NCI-H1092 treated with DMSO at 0.1 percent for 48 hours (cell line): Measurements from ENCODE around the gene NFIX.

Source experiments
- DNase-seq: peaks from one replicate; lab custom pipeline; 2025; lab: John Stamatoyannopoulos, UW

NFIX gene

GRCh38 chr19:13037161-13037560 is 41.9 kb downstream of the NFIX start:
- no peak for DNase-seq

GRCh38 chr19:13037731-13038130 is 42.5 kb downstream of the NFIX start:
- DNase-seq: no peak

GRCh38 chr19:13038306-13039210 is 43.3 kb downstream of the NFIX start:
- no peak for DNase-seq

DNA sequence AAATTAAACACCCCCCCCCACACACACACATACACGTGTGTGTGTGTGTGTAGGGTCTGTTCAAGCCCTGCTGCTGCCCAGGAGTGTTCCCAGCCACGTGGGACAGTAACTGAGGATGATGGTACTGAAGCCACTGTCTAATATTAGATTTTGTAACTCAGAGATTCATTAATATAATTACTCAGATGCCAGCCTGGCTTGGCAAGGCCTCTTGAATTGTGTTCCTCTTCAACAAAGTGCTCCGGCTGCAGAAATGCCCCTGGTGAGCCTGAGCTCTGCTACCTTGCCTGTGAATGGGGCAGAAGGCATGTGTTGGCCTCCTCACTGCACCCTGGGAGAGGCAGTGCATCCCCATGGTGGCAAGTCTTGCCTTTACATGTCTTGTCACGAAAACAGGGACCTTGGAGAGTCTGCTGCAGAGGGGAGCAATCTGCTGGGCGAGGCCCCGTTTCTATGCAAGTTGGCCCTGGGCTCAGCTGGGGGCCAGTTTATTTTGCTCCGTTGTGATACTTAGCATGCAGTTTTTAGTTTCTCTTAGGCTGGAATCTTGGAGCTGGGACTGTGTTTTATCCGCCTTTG is 44.0 kb downstream of the NFIX start:
- no peak for DNase-seq

- no peak for DNase-seq
These were observed 45.1 kb downstream of the NFIX start for GRCh38 chr19:13040232-13040947.

GRCh38 chr19:13040948-13041292 is 45.6 kb downstream of the NFIX start:
- no peak for DNase-seq

GRCh38 chr19:13042443-13043130 is 47.3 kb downstream of the NFIX start:
- no peak for DNase-seq

DNA sequence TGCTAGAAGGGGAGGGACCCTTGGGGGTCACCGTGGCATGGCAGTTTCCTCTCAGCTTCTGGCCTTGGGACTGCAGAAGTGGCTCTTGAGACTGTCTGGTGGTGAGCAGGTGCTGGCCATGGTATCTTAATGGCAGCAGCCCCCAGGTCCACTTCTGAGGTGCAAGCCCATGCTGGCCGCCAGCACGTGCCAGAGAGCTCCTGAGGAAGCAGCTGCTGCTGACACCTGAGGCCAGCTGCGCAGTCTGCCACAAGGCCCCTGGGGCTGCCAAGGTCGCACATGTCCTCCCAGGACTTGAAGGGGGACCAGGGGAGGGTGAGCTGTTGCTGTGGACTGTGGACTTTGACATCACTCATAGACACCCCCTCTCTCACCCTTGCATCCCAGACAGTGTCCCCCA is 48.0 kb downstream of the NFIX start:
- DNase-seq: no peak

DNA sequence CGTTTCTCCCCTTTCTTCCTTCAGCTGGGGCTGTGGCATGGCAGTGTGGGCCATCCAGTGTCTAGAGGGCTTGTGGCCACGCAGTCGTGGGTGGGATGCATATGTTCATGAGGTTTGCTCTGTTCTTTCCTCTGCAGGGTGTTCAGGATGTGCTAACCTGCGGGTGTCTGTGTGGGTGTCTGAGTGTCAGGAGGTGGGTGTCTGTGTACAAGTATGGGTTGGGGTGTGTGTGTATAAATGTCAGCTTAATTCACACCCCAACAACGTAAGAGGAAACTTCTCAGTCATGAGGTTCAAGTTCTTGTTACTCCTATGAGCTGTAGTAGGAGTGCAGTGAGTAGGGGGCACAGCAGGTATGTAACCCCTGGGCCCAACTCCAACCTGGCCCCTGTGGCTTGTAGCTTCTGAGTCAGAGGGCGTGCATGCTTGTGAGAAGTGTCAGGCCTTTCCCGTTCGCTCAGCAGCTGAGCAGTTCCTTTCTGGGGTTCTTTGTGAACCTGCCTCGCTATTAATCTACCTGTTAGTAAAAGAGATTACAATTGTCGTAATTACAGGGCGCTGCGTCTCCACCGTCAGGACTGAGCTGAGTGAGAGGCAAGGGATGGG is 49.1 kb downstream of the NFIX start:
- no peak for DNase-seq

DNA sequence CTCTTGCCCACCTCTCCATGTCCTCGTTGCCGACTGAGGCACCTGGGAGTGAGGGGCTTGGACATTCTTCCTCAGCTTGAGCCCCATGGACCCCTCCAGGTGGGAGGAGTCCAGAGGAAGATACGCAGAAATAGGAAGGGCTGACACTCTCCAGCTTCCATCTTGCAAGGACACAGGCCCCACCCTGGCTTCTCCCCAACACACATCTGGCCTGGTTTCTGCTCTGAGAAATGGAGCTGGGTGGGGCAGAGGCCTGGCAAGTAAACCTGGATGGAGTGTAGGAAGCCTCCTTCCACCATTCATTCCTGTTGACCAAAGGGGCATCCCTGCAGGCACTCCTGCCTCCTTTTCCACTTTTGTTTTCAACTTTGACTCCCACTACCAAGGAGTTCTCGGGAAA is 50.5 kb downstream of the NFIX start:
- no peak for DNase-seq

DNA sequence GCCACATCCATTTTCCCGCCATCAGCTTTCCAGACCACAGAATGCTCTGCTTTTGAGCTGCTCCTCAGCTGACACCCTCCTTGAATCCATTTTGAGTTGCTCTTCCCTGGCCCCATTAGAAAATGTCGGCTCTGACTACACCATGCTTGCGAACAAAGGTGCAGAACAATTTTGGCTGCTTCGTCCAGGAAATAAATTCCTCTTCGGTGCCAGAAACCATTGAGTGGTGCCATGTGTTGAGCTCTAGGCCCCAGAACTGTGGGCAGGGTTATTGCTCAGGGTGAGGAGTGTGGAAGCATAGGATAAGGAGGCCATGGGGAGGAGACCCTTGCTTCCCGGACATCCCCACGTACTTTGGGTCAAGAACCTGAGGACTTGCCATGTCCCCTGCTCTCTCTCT is 52.1 kb downstream of the NFIX start:
- no peak for DNase-seq

DNA sequence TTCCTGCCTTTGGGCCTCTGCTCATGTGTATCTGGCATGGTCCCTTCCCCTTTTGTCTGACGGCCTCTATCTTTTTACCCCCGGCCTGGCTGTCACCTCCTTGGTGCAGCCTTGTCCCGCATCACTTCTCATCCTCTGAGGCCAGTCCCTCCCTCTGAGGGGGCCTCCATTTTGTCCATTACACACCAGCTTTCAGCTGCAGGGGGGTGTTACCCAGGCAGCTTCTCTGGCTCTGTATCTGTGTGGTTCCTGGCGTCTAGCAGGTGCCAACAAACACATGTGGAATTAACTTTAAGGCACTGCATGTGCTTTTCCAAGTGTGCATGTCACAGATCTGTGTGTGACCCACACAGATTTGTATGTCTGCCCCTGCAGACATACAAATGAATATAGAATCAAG is 55.0 kb downstream of the NFIX start:
- no peak for DNase-seq

- peak; percentile 48 for DNase-seq
These were observed 56.4 kb downstream of the NFIX start for GRCh38 chr19:13051557-13052165.

GRCh38 chr19:13052447-13053175 is 57.3 kb downstream of the NFIX start:
- no peak for DNase-seq

GRCh38 chr19:13053238-13053637 is 58.0 kb downstream of the NFIX start:
- no peak for DNase-seq

DNA sequence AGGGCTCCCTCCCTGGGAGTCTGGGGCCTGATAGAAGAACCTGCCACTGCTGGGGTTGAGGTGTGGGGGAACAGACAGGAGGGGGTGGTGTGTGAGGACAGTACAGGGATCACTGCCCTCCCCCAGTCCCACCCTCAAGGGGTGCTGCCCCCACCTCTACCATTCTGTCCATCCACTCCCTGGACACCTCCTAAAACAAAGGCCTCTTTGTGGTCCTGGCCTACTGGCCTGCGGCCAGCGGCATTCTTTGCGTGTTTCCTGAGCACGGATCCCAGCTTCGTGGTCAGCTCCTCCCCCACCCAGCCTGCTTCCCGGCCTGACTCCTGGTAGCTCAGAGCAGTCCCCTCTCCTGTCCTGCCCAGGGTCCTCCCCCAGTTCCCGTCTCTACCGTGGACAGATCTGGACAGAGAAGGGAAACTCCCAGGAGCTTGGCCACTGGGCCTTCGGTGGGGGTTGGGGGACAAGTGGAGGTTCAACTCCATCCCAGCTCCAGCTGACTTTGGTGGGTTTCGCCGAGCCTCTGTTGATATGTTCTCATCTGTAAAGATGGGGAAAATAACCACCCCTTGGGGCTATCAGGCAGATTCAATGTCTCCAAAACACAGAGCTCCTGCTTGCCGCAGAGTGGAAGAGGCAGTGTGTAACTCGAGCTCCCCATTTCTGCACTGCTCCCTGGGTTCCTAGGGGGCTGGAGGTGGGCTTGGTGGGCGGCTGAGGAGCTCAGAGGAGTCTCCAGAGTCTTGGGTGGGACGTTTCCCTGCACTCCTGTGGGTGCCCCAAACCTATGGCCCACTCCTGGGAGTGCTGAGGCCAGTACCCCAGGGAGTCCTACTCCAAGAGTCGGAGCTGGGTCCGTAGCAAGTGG is 58.7 kb downstream of the NFIX start:
- no peak for DNase-seq

DNA sequence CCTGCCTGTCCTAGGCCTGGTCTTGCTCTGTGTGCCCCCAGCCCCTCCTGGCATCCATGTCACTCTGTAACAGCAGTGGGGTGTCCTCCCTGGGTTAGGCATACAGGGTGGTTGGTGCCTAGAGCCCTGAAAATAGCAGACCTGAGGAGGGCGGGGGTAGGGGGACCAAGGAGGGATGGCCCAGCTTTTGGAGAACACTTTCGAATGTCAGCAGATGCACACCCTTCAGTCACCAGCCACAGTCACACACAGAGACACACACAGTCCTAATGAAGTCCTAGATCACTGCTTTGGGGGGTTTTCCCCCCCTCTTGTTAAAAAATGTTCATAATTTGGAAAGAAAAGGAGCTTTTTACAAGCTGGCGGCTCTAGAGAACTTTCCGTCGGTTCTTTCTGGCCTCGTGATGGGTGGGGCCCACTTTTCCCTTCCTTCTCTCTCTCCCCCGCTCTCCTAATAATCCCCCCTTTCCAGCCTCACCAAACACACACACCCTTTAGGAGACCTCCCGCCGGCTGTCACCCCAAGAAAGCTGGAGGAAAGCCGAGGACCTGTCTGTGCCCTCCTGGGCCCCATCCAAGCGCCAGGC is 59.4 kb downstream of the NFIX start:
- DNase-seq: no peak

DNA sequence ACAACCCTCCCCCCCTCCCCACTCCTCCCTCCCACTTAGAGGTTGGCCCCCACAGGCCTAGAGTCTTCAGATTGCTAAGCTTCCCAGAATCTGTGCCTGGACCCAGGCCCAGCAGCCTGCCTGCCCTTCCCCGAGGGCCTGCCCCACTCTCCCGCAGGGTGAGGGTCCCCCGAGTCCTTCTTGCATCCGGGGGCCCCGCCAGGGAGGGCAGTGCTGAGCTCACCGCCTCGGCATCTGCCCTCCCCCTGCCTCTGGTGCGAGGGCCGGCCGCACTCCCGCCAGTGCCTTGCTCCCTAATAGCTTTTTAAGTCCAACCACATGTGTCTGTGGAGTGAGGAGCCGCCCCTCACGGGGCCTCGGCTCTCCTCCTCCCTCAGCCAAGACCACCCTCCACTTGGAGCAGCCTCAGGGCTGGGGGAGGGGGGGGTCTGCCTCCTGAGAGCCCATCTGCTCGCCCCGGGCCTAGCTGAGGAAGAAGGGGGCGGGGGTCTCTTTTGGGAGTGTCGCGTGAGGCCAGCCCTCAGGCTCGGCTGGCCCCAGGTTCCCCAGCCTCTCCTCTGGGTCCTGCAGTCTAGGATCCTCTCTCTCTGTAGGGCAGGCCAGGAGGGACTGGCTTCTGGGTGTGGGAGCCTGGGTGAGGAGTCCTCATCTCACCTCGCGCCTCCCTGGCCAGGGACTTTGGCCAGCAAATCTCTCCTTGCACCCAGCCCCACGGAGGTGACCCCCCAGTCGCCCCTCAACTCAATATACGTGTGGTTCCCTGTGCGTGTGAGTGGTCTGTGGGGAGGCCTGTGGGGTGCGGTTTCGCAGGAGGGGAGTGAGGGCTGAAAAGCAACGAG is 60.2 kb downstream of the NFIX start:
- DNase-seq: no peak
